HepG2 (cell line): ENCODE measurements around the gene PATZ1. TPM values are rescaled to one million over a fixed set of nuclear protein-coding genes. Genes with fewer than 3 reads are reported as not detected.

ENCODE experiments used
- ATAC-seq: fragments of 200-7000 bp; cut with Tn5 transposase; 3 replicates; pipeline ENCODE4 v1.9.1; 2020; ENCODE audit warnings: mild to moderate bottlenecking, moderate library complexity
- BruUV-seq: library from RNA; stranded (reverse); fragments of 400-500 nt; replicated peaks from 2 replicates; lab custom pipeline; 2021; lab: Mats Ljungman, UMichigan
- CTCF ChIA-PET: fragments of 300-600 bp; formaldehyde crosslinking; extraction: SDS; loops from one replicate; lab custom pipeline; 2021; ENCODE audit warnings: low total read pairs, inconsistent platforms, low intra/inter-chr PET ratio; lab: Yijun Ruan, JAX
- POLR2A ChIA-PET: fragments of 350-600 bp; sonication (Branson Sonifier 250); formaldehyde crosslinking; loops from one replicate; lab custom pipeline; 2020; ENCODE audit warnings: antibody characterized with exemption, inconsistent platforms; lab: Yijun Ruan, JAX
- DNase-seq: peaks from one replicate; pipeline ENCODE4 v3.0.0-alpha.2; 2015; ENCODE audit warnings: low spot score
- FAIRE-seq: peaks from 3 replicates; lab custom pipeline; 2011; peaks lifted over from hg19 to GRCh38; lab: Jason Lieb, UNC
- H2AFZ ChIP-seq: one replicate; pipeline ENCODE4 v1.6.1; 2011; ENCODE audit warnings: low read length, inconsistent platforms
- H3K27ac ChIP-seq: fragments of 300-600 bp; 3 replicates; pipeline ENCODE4 v1.8.0; 2011; ENCODE audit warnings: mixed run types, mild to moderate bottlenecking, mixed read lengths, low read length, inconsistent platforms; ENCODE audit not compliant: insufficient read depth; ENCODE audit errors: extremely low read length
- H3K27me3 ChIP-seq, 2 experiments: fragments of 200-600 bp in 1 of 2; 2 replicates in 1 of 2; 3 replicates in 1 of 2; pipeline versions ENCODE4 v1.6.0 to v1.8.0; 2011; ENCODE audit warnings: low read length in 2 of 2, mild to moderate bottlenecking in 2 of 2, moderate library complexity in 2 of 2, inconsistent platforms in 1 of 2; ENCODE audit not compliant: insufficient read depth in 2 of 2, control insufficient read depth in 1 of 2
- H3K36me3 ChIP-seq, 2 experiments: fragments of 200-600 bp in 1 of 2; replicated peaks in 1 of 2; 2 replicates in 1 of 2; 3 replicates in 1 of 2; pipeline versions ENCODE4 v1.5.1 to v1.8.0; 2011; ENCODE audit warnings: low read length in 2 of 2, inconsistent platforms in 1 of 2; ENCODE audit not compliant: insufficient read depth in 2 of 2, control insufficient read depth in 1 of 2
- H3K4me1 ChIP-seq: 2 replicates; pipeline ENCODE4 v1.5.1; 2012; ENCODE audit warnings: low read length, inconsistent platforms; ENCODE audit not compliant: insufficient read depth
- H3K4me2 ChIP-seq: 2 replicates; pipeline ENCODE4 v1.6.0; 2011; ENCODE audit warnings: low read depth, low read length, inconsistent platforms
- H3K4me3 ChIP-seq, 3 experiments: fragments of 200-600 bp in 1 of 3; sonication (generic), shearing (Covaris generic) in 1 of 3; replicated peaks in 1 of 3; 2 replicates each; pipeline ENCODE4 v1.5.1; 2011 to 2016; ENCODE audit warnings: low read length in 3 of 3, inconsistent platforms in 2 of 3, low read depth in 2 of 3, mild to moderate bottlenecking in 2 of 3, control low read depth in 1 of 3, mixed read lengths in 1 of 3; ENCODE audit not compliant: insufficient read depth in 1 of 3
- H3K79me2 ChIP-seq: one replicate; pipeline ENCODE4 v1.6.1; 2011; ENCODE audit warnings: low read length, inconsistent platforms; ENCODE audit not compliant: insufficient read depth
- H3K9ac ChIP-seq: 2 replicates; pipeline ENCODE4 v1.6.0; 2011; ENCODE audit warnings: mild to moderate bottlenecking, low read depth, low read length, inconsistent platforms; ENCODE audit not compliant: insufficient read depth
- H3K9me3 ChIP-seq: 2 replicates; pipeline ENCODE4 v1.5.1; 2012; ENCODE audit warnings: mild to moderate bottlenecking, low read length
- H4K20me1 ChIP-seq: 2 replicates; pipeline ENCODE4 v1.6.0; 2011; ENCODE audit warnings: inconsistent platforms, mild to moderate bottlenecking, low read length, moderate library complexity; ENCODE audit not compliant: insufficient read depth
- DNMT1 ChIP-seq: sonication (generic); formaldehyde crosslinking; IDR thresholded peaks from 2 replicates; pipeline ENCODE4 v1.5.1; 2020; ENCODE audit warnings: mild to moderate bottlenecking, missing genetic modification reagents
- HOXA9 ChIP-seq: sonication (generic); formaldehyde crosslinking; IDR thresholded peaks from 2 replicates; pipeline ENCODE4 v1.8.1; 2022; ENCODE audit warnings: missing genetic modification reagents, mild to moderate bottlenecking, moderate library complexity, borderline replicate concordance
- IKZF5 ChIP-seq: IDR thresholded peaks from 2 replicates; pipeline ENCODE4 v1.6.1; 2018; ENCODE audit warnings: missing genetic modification reagents, mild to moderate bottlenecking, missing compliant biosample characterization
- IRX3 ChIP-seq: sonication (generic); formaldehyde crosslinking; IDR thresholded peaks from 2 replicates; pipeline ENCODE4 v1.8.1; 2023; ENCODE audit warnings: mild to moderate bottlenecking, low read depth, missing genetic modification reagents, borderline replicate concordance
- KDM1A ChIP-seq: IDR thresholded peaks from 2 replicates; pipeline ENCODE4 v1.6.1; 2016; ENCODE audit warnings: missing compliant biosample characterization
- SMARCE1 ChIP-seq: fragments of 450-650 bp; IDR thresholded peaks from 2 replicates; pipeline ENCODE4 v1.6.1; 2017; ENCODE audit warnings: borderline replicate concordance
- STAG1 ChIP-seq: sonication (generic); formaldehyde crosslinking; IDR thresholded peaks from 2 replicates; pipeline ENCODE4 v1.4.0; 2020; ENCODE audit warnings: missing genetic modification reagents
- ZBED4 ChIP-seq: sonication (generic); formaldehyde crosslinking; IDR thresholded peaks from 2 replicates; pipeline ENCODE4 v1.4.0; 2020; ENCODE audit warnings: missing genetic modification reagents, borderline replicate concordance
- ZNF136 ChIP-seq: sonication (generic); formaldehyde crosslinking; IDR thresholded peaks from 2 replicates; pipeline ENCODE4 v1.8.1; 2022; ENCODE audit warnings: low read depth, mild to moderate bottlenecking, moderate library complexity, missing genetic modification reagents
- ZNF350 ChIP-seq: sonication (generic); formaldehyde crosslinking; IDR thresholded peaks from 2 replicates; pipeline ENCODE4 v1.4.0; 2020; ENCODE audit warnings: mild to moderate bottlenecking, low read depth, missing genetic modification reagents, borderline replicate concordance
- ZNF44 ChIP-seq: sonication (generic); formaldehyde crosslinking; IDR thresholded peaks from 2 replicates; pipeline ENCODE4 v1.5.1; 2020; ENCODE audit warnings: mild to moderate bottlenecking, missing genetic modification reagents
- ZNF460 ChIP-seq: sonication (generic); formaldehyde crosslinking; IDR thresholded peaks from 2 replicates; pipeline ENCODE4 v1.5.1; 2020; ENCODE audit warnings: missing genetic modification reagents, mild to moderate bottlenecking, borderline replicate concordance
- ZNF607 ChIP-seq: sonication (generic); formaldehyde crosslinking; IDR thresholded peaks from 2 replicates; pipeline ENCODE4 v1.5.1; 2020; ENCODE audit warnings: missing genetic modification reagents, mild to moderate bottlenecking, borderline replicate concordance
- ZNF761 ChIP-seq: sonication (generic); formaldehyde crosslinking; conservative IDR thresholded peaks from 2 replicates; pipeline ENCODE4 v1.4.0; 2020; ENCODE audit warnings: mild to moderate bottlenecking, missing genetic modification reagents
- ZSCAN29 ChIP-seq: sonication (generic); formaldehyde crosslinking; conservative IDR thresholded peaks from 2 replicates; pipeline ENCODE4 v1.4.0; 2020; ENCODE audit warnings: mild to moderate bottlenecking, missing genetic modification reagents
- WGBS: methylation state at CpG from one replicate; pipeline ENCODE4 v1.1.6; 2017; ENCODE audit warnings: low lambda C conversion rate; 5-methylcytosine and 5-hydroxymethylcytosine counted together
- in situ Hi-C: cut with HindIII; loops from 2 replicates; pipeline ENCODE4 v1.10.0; 2017; ENCODE audit warnings: low pct_unique_long_range_greater_than_20kb; ENCODE audit not compliant: extremely low pct_ligation_motif_present
- intact Hi-C: fragments of 100-400 bp; cut with micrococcal nuclease; formaldehyde crosslinking; loops from one replicate; pipeline ENCODE4 v1.10.0; 2022; ENCODE audit not compliant: unreplicated experiment
- polyA plus RNA-seq, 8 experiments: library from polyadenylated mRNA; depleted of rRNA in 3 of 8; stranded (reverse) in 7 of 8; unstranded in 1 of 8; fragments of >200 nt; fragmentation: Illumina TruSeq in 4 of 8; extraction: Trizol in 4 of 8; gene quantifications; 2 replicates each; pipeline versions ENCODE4 v1.2.1 to v1.2.3, GENCODE V29; 2011 to 2016; ENCODE audit warnings: low read depth in 4 of 8, missing spikeins in 1 of 8, mixed read lengths in 1 of 8; ENCODE audit not compliant: insufficient read depth in 1 of 8
- total RNA-seq, 5 experiments: library from RNA; depleted of rRNA; stranded (reverse); fragments of >200 nt; fragmentation: Illumina TruSeq; extraction: Trizol; gene quantifications; 2 replicates each; pipeline ENCODE4 v1.2.3, GENCODE V29; 2016; ENCODE audit warnings: low read depth in 1 of 5
- TF ChIP-seq, protein P1 (sequence below): sonication (generic); formaldehyde crosslinking; IDR thresholded peaks from 2 replicates; pipeline ENCODE4 v1.5.1; 2020; ENCODE audit warnings: mild to moderate bottlenecking, moderate library complexity, missing genetic modification reagents
- TF ChIP-seq, protein P2 (sequence below): sonication (generic); formaldehyde crosslinking; IDR thresholded peaks from 2 replicates; pipeline ENCODE4 v1.5.0; 2020; ENCODE audit warnings: missing genetic modification reagents

PATZ1 gene
- total and polyA plus RNA-seq, 2 of the 13 experiments (the other 11 are each of a cell fraction or from before 2014, with no cell fraction given) = 24.9 to 30.5 TPM

GRCh38 chr22:31367426-31367825 lies 21.3 kb upstream of the PATZ1 start:
- POLR2A ChIA-PET = interaction anchor here (1.5 kb wide), 1 partner anchor 31 kb away, joined by 5 read pairs; no protein-coding TSS in a partner anchor
- Histone ChIP-seq H3K79me2 (no peaks in the 10 kb centered on the region), H3K9me3 (no peaks in the 10 kb centered on the region), H3K27ac (no peak overlapping the region), H3K9ac (no peak overlapping the region), H2AFZ (no peak overlapping the region), H3K4me3 (no peak overlapping the region), H3K4me1 (peaks cover 7% of the 10 kb centered on the region; the same call in 1 of the 2 replicates), H3K36me3 (no peaks in the 10 kb centered on the region), H4K20me1 (no peaks in the 10 kb centered on the region), H3K27me3 (no peaks in the 10 kb centered on the region), H3K4me2 (no peak overlapping the region)
- 43% methylated on average over 3 of the region's 3 CpGs for WGBS
- ATAC-seq (no peak), DNase-seq (no peak), FAIRE-seq (no peak)
- in situ Hi-C loops (no loop called here), intact Hi-C loops (no loop called here)
- BruUV-seq = no TSS peak
- TF ChIP-seq ZNF607 (CRISPR knock-in tag) (no peak), STAG1 (no peak), IKZF5 (no peak), ZNF44 (CRISPR knock-in tag) (no peak), ZSCAN29 (CRISPR knock-in tag) (no peak), ZNF136 (CRISPR knock-in tag) (no peak), DNMT1 (CRISPR knock-in tag) (no peak), ZBED4 (CRISPR knock-in tag) (no peak), SMARCE1 (no peak), ZNF460 (no peak), ZNF761 (CRISPR knock-in tag) (no peak), KDM1A (CRISPR knock-in tag) (no peak), HOXA9 (CRISPR knock-in tag) (no peak), IRX3 (CRISPR knock-in tag) (no peak), ZNF350 (CRISPR knock-in tag) (no peak)
- TF ChIP-seq, protein P1, sequence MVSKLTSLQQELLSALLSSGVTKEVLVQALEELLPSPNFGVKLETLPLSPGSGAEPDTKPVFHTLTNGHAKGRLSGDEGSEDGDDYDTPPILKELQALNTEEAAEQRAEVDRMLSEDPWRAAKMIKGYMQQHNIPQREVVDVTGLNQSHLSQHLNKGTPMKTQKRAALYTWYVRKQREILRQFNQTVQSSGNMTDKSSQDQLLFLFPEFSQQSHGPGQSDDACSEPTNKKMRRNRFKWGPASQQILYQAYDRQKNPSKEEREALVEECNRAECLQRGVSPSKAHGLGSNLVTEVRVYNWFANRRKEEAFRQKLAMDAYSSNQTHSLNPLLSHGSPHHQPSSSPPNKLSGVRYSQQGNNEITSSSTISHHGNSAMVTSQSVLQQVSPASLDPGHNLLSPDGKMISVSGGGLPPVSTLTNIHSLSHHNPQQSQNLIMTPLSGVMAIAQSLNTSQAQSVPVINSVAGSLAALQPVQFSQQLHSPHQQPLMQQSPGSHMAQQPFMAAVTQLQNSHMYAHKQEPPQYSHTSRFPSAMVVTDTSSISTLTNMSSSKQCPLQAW = no peak
- TF ChIP-seq, protein P2, sequence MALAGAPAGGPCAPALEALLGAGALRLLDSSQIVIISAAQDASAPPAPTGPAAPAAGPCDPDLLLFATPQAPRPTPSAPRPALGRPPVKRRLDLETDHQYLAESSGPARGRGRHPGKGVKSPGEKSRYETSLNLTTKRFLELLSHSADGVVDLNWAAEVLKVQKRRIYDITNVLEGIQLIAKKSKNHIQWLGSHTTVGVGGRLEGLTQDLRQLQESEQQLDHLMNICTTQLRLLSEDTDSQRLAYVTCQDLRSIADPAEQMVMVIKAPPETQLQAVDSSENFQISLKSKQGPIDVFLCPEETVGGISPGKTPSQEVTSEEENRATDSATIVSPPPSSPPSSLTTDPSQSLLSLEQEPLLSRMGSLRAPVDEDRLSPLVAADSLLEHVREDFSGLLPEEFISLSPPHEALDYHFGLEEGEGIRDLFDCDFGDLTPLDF (CRISPR knock-in tag) = no peak
- CTCF ChIA-PET = no interaction called here
